Neural cell (in vitro differentiated cells): Measurements from ENCODE around the gene PRSS38. TPM values are rescaled to one million over a fixed set of nuclear protein-coding genes. Genes with fewer than 3 reads are reported as not detected.

ENCODE experiments used
- H2AFZ ChIP-seq: fragments of 200-600, 300-800 bp; sonication (generic), shearing (Covaris generic); 2 replicates; pipeline ENCODE4 v1.6.0; 2014; ENCODE audit warnings: low read depth, mild to moderate bottlenecking, antibody characterized with exemption, low read length, moderate library complexity
- H3F3A ChIP-seq: fragments of 200-600 bp; shearing (Covaris generic); 2 replicates; pipeline ENCODE4 v1.6.1; 2016; ENCODE audit warnings: mild to moderate bottlenecking, moderate library complexity, mixed read lengths, antibody characterized with exemption, low read length; ENCODE audit not compliant: insufficient read depth, poor library complexity, severe bottlenecking
- H3K27ac ChIP-seq: fragments of 200-600, 300-800 bp; sonication (generic), shearing (Covaris generic); 2 replicates; pipeline ENCODE4 v1.5.1; 2014; ENCODE audit warnings: mild to moderate bottlenecking, low read length, moderate library complexity
- H3K27me3 ChIP-seq: fragments of 300-800, 200-600 bp; sonication (generic), shearing (Covaris generic); 2 replicates; pipeline ENCODE4 v1.6.0; 2014; ENCODE audit warnings: mild to moderate bottlenecking, low read depth, low read length, moderate library complexity; ENCODE audit not compliant: insufficient read depth
- H3K36me3 ChIP-seq: fragments of 300-800, 200-600 bp; sonication (generic), shearing (Covaris generic); 2 replicates; pipeline ENCODE4 v1.5.1; 2014; ENCODE audit warnings: mild to moderate bottlenecking, antibody characterized with exemption, low read length, moderate library complexity; ENCODE audit not compliant: insufficient read depth
- H3K4me2 ChIP-seq: fragments of 300-800, 200-600 bp; sonication (generic), shearing (Covaris generic); 2 replicates; pipeline ENCODE4 v1.6.0; 2014; ENCODE audit warnings: mild to moderate bottlenecking, low read length
- H3K4me3 ChIP-seq: fragments of 300-800, 200-600 bp; sonication (generic), shearing (Covaris generic); 2 replicates; pipeline ENCODE4 v1.5.1; 2014; ENCODE audit warnings: mild to moderate bottlenecking, low read length, moderate library complexity
- H3K79me2 ChIP-seq: fragments of 200-600 bp; shearing (Covaris generic); replicated peaks from 2 replicates; pipeline ENCODE4 v1.6.0; 2014; ENCODE audit warnings: mild to moderate bottlenecking, low read length, moderate library complexity; ENCODE audit not compliant: insufficient read depth
- H3K9ac ChIP-seq: fragments of 300-800, 200-600 bp; sonication (generic), shearing (Covaris generic); 2 replicates; pipeline ENCODE4 v1.6.1; 2016; ENCODE audit warnings: mild to moderate bottlenecking, low read length, mixed read lengths
- H3K9me2 ChIP-seq: fragments of 200-600 bp; shearing (Covaris generic); 2 replicates; pipeline ENCODE4 v1.6.1; 2016; ENCODE audit warnings: mild to moderate bottlenecking, low read length, mixed read lengths; ENCODE audit not compliant: insufficient read depth
- H3K9me3 ChIP-seq: fragments of 200-600, 300-800 bp; sonication (generic), shearing (Covaris generic); 2 replicates; pipeline ENCODE4 v1.6.1; 2016; ENCODE audit warnings: mild to moderate bottlenecking, mixed run types, low read length, moderate library complexity, mixed read lengths
- H4K20me1 ChIP-seq: fragments of 200-600 bp; shearing (Covaris generic); 2 replicates; pipeline ENCODE4 v1.6.1; 2016; ENCODE audit warnings: mild to moderate bottlenecking, mixed run types; ENCODE audit not compliant: insufficient read depth
- CTCF ChIP-seq: fragments of 450-650 bp; IDR thresholded peaks from 2 replicates; pipeline ENCODE4 v1.5.1; 2014; ENCODE audit warnings: antibody characterized with exemption, mild to moderate bottlenecking, moderate library complexity; ENCODE audit not compliant: poor library complexity, severe bottlenecking
- EP300 ChIP-seq: fragments of 450-650 bp; conservative IDR thresholded peaks from 2 replicates; pipeline ENCODE4 v1.6.1; 2014; ENCODE audit warnings: antibody characterized with exemption, mild to moderate bottlenecking, moderate library complexity; ENCODE audit not compliant: poor library complexity, severe bottlenecking
- EZH2 ChIP-seq: fragments of 200-600, 300-800 bp; shearing (Covaris generic), sonication (generic); IDR thresholded peaks from 2 replicates; pipeline ENCODE4 v1.6.1; 2014; ENCODE audit warnings: antibody characterized with exemption, low read length, borderline replicate concordance, mild to moderate bottlenecking; ENCODE audit not compliant: insufficient read depth, poor library complexity, severe bottlenecking
- MXI1 ChIP-seq: fragments of 450-650 bp; conservative IDR thresholded peaks from 2 replicates; pipeline ENCODE4 v1.6.1; 2014; ENCODE audit warnings: antibody characterized with exemption, mild to moderate bottlenecking; ENCODE audit not compliant: poor library complexity, severe bottlenecking
- POLR2AphosphoS5 ChIP-seq: IDR thresholded peaks from 2 replicates; pipeline ENCODE4 v1.6.1; 2012
- RAD21 ChIP-seq: fragments of 450-650 bp; conservative IDR thresholded peaks from 2 replicates; pipeline ENCODE4 v1.6.1; 2014; ENCODE audit warnings: antibody characterized with exemption, mild to moderate bottlenecking, moderate library complexity
- SMC3 ChIP-seq: fragments of 450-650 bp; conservative IDR thresholded peaks from 2 replicates; pipeline ENCODE4 v1.6.1; 2014; ENCODE audit warnings: antibody characterized with exemption, mild to moderate bottlenecking, moderate library complexity; ENCODE audit not compliant: poor library complexity
- TAF1 ChIP-seq: IDR thresholded peaks from 2 replicates; pipeline ENCODE4 v1.6.1; 2012; ENCODE audit warnings: low read depth
- polyA plus RNA-seq: library from polyadenylated mRNA; depleted of rRNA; stranded (reverse); fragments of >200 nt; gene quantifications from 2 replicates; pipeline ENCODE4 v1.2.3, GENCODE V29; 2014
- TF ChIP-seq, protein P1 (sequence below): IDR thresholded peaks from 2 replicates; pipeline ENCODE4 v1.6.1; 2012; ENCODE audit warnings: borderline replicate concordance

The PRSS38 gene
- polyA plus RNA-seq, 1 donor from 2014 or later = not detected

- H3K27me3 ChIP-seq = peaks cover 17% of the 10 kb centered on the region
- H3K27ac ChIP-seq = no peak overlapping the region
- no peaks in the 10 kb centered on the region for H3K79me2 ChIP-seq
- no peaks in the 10 kb centered on the region for H3K9me3 ChIP-seq
- H3K36me3 ChIP-seq = no peaks in the 10 kb centered on the region
- H3K4me3 ChIP-seq = no peak overlapping the region
- no peaks in the 10 kb centered on the region for H3F3A ChIP-seq
- H3K9me2 ChIP-seq = no peaks in the 10 kb centered on the region
- no peak overlapping the region for H3K4me2 ChIP-seq
- no peaks in the 10 kb centered on the region for H4K20me1 ChIP-seq
- no peak overlapping the region for H3K9ac ChIP-seq
- no peak for TF ChIP-seq MXI1
- no peak for TF ChIP-seq CTCF
- TF ChIP-seq RAD21 = no peak
- no peak for TF ChIP-seq EZH2
- no peak for TF ChIP-seq SMC3
- no peak for TF ChIP-seq EP300
- TF ChIP-seq, protein P1, sequence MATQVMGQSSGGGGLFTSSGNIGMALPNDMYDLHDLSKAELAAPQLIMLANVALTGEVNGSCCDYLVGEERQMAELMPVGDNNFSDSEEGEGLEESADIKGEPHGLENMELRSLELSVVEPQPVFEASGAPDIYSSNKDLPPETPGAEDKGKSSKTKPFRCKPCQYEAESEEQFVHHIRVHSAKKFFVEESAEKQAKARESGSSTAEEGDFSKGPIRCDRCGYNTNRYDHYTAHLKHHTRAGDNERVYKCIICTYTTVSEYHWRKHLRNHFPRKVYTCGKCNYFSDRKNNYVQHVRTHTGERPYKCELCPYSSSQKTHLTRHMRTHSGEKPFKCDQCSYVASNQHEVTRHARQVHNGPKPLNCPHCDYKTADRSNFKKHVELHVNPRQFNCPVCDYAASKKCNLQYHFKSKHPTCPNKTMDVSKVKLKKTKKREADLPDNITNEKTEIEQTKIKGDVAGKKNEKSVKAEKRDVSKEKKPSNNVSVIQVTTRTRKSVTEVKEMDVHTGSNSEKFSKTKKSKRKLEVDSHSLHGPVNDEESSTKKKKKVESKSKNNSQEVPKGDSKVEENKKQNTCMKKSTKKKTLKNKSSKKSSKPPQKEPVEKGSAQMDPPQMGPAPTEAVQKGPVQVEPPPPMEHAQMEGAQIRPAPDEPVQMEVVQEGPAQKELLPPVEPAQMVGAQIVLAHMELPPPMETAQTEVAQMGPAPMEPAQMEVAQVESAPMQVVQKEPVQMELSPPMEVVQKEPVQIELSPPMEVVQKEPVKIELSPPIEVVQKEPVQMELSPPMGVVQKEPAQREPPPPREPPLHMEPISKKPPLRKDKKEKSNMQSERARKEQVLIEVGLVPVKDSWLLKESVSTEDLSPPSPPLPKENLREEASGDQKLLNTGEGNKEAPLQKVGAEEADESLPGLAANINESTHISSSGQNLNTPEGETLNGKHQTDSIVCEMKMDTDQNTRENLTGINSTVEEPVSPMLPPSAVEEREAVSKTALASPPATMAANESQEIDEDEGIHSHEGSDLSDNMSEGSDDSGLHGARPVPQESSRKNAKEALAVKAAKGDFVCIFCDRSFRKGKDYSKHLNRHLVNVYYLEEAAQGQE = no peak
- no peak for TF ChIP-seq TAF1
- TF ChIP-seq POLR2AphosphoS5 = no peak
- H2AFZ ChIP-seq = no peak overlapping the region
Measured at GRCh38 chr1:227785094-227785804, 30.2 kb upstream of the PRSS38 start.

DNA sequence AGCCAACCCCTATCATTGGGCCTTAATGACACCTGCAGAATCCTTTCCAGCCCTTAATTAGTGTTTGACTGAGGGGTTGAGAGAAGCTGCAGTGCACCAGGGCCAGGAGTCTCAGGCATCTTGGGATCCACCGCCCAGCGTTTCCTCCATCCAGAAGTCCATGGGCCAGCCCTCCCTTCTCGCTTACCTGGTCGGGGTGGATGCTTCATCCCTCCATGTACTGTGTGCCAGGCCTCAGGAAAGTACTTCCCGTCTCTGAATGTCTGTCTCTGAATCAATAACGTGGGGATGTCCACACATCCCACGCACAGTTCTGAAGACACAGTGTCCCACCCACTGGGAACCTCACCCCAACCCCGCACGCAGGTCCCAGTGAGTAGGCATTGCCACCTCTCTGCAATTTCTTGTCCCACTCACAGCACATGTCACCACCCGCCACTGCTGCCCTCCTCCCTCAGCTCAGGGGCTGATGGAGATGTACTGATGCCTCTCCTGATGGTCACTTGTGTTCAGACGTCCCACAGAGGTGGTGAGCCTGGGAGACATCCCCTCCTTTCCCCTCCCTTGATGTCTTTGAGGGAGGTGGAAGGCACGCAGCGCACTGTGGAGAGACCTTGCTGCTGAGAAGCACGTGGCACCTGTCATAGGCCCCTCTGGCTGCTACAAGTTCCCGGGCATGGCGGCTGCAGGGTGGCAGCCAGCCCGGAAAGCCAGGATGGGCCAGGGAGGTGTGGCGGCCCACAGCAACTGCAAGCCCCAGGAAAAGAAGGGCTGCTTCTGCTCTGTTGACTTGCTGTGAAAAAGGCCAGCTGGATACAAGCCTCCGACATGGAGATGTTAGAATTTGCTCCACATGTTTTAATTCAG lies 29.4 kb upstream of the PRSS38 start:
- Histone ChIP-seq H3K4me2 (no peak overlapping the region), H3K36me3 (no peaks in the 10 kb centered on the region), H3K27ac (no peak overlapping the region), H3K9me3 (no peaks in the 10 kb centered on the region), H3K9ac (no peak overlapping the region), H3K27me3 (peaks cover 17% of the 10 kb centered on the region), H4K20me1 (no peaks in the 10 kb centered on the region), H2AFZ (no peak overlapping the region), H3K9me2 (no peaks in the 10 kb centered on the region), H3K79me2 (no peaks in the 10 kb centered on the region), H3F3A (no peaks in the 10 kb centered on the region), H3K4me3 (no peak overlapping the region)
- TF ChIP-seq EP300 (no peak), TAF1 (no peak), RAD21 (no peak), MXI1 (no peak), CTCF (no peak), EZH2 (no peak), POLR2AphosphoS5 (no peak), SMC3 (no peak)
- TF ChIP-seq, protein P1 = no peak
